NB4 (cell line): Measurements from ENCODE around the gene VPREB3.

Source experiments
- CTCF ChIP-seq: IDR thresholded peaks from one replicate; pipeline ENCODE4 v1.5.1; 2012; ENCODE audit warnings: low read depth, low read length
- POLR2A ChIP-seq: IDR thresholded peaks from 2 replicates; pipeline ENCODE4 v1.6.1; 2011; ENCODE audit warnings: mild to moderate bottlenecking; ENCODE audit not compliant: insufficient read length; ENCODE audit errors: extremely low read depth

GRCh38 chr22:23801238-23801821 lies 47.1 kb upstream of the VPREB3 start:
- no peak for TF ChIP-seq CTCF
- TF ChIP-seq POLR2A = no peak
